Fibroblast of upper back skin (primary cell): Measurements from ENCODE around the gene STAB2.

Source experiments
- DNase-seq: peaks from one replicate; pipeline ENCODE4 v3.0.0-alpha.2; 2013

Gene STAB2

DNA sequence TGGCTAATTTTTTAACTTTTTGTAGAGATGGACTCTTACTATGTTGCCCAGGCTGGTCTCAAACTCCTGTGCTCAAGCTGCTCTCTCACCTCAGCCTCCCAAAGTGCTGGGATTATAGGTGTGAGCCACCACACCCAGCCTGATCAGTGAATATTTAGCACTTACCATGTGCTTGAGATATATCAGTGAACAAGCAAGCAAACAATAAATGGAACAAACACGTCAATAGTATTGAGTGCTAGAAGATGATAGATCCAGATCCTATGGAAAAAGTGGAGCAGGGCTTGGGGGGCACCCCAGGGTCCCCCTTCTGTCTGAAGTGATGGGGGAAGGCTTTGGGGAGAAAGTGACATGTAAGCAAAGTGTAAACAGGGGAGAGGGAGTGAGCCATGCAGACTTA is 170.2 kb downstream of the STAB2 start:
- DNase-seq: no peak

DNA sequence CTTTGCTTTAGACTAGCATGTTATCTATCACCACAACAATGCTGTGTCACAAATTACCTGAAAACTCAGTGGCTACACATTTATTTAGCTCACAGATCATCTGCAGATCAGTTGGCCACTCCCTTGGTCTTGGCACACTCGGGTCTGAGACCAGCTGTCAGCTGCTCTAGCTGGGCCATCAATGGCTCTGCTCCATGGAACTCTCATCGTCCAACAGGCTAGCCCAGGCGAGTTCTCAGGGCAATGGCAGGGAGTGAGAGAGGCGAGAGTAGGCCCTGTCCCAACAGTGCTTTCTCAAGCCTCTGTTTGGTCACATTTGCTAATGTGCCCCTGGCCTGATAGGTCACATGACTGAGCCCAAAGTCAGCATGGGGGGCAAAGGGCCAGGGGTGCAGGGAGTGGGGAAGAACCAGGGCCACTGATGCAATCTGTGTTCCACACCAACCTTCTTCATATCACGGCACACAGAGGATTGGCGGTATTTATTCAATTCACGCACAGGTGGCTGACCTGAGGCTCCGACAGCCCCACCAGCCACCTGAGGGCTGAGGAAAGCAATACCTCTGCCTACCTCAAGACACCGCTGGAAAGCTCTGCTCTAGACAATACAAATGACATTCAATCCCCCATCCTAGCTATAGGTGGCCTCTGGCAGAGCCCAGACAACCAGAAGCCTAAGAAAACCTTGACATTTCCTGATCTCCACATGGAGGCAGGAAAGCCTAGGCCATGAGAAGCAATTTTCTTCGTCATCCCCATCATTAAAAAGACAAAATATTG is 171.4 kb downstream of the STAB2 start:
- no peak for DNase-seq

DNA sequence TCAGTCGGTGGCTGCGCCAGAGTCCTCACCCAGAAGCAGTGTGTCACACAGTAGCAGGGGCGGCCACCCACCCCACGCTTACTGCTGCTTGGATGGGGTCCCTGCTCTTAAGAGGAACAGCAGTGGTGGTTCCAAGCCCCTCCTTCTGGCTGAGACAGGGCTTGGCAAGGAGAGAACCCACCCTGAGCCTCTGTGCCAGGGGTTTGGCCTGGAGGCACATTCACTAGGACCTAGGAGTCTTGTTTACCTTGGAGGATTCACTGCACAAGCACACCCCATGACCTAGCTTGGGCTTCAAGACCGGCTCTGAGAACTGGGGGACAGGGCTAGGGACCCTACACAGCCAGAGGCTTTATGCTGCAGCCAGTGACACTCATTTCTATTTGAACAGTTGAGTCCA is 175.4 kb downstream of the STAB2 start:
- no peak for DNase-seq

DNA sequence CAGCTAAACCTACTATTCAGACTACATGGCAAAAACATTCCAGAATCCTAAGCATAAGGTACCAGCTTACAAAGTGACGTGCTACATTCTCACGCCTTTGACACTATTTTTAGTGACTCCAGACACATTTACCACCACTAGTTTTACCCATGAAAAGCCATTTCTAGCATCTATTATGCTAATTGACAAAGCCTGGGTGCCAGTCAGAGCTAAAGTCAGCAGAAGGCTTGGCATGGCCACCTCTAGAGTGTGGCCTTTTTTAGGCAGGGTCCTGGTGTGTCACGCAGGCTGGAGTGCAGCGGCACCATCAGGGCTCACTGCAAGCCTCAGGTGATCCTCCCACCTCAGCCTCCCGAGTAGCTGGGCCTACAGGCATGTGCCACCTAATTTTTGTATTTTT is 178.2 kb downstream of the STAB2 start:
- no peak for DNase-seq

DNA sequence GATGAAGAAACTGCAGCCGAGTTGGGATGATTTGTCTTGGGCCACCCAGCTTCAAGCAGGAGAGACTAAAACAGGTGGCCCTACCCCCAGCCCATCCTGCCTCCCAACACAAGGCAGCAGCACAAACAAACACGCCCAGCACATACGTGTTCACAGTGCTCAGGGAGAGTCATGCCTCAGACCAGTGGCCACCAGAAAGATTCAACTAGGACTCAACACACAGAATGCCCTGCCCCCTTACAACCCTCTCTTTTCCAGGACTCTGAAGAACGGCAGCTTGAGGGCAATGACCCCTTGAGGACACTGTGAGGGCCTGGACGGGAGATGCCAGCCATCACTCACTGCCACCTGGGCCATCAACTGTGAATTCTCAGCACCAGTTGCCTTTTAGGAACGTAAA is 179.0 kb downstream of the STAB2 start:
- DNase-seq: no peak

DNA sequence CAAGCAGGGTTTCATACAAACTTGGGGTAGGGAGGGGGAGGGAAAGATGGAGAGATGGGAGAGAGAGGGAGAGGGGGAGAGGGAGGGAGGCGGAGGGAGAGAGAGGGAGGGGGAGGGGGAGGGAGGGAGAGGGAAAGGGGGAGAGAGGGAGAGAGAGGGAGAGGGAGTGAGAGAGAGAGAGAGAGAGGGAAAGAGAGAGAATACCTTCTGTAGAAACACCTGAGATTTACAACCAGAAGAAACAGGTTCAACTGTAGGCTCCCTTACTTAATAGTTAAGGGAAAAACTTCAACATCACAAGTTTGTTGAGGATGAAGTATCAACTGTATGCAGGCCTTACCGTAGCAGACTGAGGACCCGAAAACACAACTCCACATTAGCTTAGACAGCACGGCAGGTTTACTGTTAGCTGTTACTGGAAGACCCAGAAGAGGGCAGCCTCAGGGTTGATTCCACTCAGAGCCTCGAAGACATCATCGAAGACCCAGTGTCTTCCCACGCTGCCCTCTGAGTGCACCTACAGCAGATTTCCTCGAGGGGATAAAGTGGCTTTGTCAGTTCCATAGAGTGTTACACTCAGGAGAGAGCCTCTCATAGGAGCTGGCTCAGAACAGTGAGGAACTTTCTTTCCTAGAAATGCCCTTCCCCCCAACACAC is 181.5 kb downstream of the STAB2 start:
- no peak for DNase-seq

DNA sequence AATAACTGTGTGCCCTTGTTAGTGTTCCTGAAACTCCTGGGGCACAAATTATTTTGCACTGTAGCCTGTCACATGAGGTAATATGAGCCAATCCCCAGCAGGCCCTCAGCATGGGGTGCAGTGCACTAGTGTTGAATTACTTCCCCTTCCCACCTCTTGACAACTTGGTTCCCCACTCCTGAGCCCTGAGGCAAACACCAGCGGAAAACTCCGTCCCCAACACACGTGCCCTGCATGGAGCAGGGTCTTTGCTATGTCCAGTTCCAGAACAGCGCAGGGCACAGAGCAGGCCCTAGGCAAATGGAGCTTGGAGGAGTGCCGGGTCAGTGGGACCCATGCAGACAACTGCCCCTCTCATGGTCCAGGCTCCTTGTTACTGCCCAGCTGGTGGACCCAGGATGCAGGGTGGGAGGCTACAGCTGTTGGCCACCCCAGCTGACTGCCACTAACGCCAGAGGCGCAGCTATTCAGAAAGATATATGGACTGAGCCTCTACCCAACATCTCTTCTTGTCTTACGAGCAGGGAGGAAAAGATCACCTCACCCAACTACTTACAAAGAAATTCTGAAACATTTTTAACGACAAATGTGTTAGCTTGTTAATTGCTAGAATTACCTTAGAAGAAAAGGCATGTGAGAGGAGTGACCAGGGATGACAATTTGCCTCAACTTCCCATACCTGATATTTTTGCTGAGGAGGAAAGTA is 182.3 kb downstream of the STAB2 start:
- DNase-seq: no peak

DNA sequence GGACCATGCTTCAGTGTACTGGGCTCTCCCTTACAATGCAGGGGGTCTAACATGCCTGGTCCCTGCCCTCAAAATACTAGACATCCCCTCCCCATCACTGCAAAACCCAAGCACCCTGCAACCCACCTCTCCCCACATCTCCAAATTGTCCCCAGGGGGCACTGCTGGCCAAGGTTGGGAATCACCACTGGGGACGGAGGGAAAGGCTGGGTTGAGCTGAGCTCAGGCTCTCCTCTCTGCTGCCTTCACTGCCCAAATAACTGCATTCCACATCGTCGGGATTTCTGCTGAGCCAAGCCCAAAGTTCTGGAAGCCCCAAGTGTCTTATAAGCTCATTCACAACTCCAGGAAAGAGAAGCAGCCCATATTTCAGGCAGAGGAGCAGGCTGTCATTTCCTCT is 184.4 kb downstream of the STAB2 start:
- peak; percentile 56 for DNase-seq

DNA sequence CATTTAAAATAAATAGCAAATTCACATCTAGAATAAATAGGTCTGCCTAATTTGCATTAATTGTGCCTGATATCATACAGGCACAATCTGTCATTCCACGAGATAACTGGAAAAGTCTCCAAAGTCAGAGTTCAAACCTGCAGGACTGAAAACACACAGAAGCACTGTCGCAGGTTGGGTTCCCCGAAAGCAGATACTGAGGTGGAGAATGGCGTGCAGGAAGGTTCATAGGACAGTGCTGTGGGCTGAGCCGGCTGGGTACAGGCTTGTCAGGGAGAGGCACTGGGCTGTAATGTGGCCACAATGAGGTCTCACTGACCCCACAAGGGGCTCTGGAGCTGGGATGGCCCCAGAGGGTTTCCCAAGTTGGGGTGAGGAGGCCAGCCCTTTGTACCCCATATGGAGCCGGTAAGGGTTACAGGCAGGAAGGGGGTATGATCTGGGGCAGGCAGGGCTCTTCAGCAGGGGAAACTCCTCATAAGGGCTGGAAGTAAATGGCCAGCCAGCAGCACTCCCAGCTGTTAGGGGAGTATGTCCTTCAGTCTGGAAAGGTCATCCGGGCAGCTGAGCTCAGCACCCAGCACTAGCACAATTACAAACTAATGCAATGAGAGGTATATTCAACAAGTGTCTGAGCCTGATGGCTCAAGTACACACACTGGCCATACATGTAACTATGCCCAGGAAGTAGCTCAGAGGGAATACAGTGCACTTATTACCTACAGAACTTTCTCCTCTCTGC is 185.5 kb downstream of the STAB2 start:
- no peak for DNase-seq

DNA sequence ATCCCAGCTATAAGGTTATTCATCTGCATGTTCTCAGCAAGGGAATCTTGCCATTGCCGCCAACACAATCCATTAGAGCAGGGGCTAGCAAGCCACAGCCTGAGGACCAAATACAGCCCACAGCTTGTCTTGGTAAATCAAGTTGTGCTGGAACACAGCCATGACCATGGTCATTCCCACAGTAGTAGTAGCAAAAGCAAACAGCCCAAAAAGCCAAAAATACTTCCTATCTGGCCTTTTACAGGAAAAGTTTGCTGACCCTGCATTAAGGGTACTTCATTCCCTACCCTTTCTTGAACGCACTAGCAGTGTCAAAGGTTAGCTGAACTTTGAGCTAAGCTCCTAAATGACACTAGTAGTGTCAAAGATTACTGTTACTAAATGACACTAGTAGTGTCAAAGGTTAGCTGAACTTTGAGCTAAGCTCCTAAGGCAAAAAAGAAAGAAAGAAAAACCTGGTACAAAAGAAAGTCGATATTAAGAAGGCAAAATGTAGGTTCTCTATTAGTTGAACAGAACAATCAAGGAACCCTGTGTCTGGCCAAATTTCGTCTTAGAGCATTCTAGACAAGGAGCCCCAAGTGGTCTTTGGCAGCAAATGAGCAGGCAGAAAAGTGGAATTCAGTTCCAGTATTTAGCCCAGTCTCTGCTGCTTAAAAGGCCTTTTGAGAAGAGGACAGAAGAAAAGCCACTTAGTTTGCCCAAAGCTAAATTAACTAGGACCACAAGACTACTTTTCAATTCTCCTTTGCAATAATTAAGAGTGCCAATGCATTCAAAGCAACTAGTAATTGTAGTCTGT is 186.2 kb downstream of the STAB2 start:
- no peak for DNase-seq

DNA sequence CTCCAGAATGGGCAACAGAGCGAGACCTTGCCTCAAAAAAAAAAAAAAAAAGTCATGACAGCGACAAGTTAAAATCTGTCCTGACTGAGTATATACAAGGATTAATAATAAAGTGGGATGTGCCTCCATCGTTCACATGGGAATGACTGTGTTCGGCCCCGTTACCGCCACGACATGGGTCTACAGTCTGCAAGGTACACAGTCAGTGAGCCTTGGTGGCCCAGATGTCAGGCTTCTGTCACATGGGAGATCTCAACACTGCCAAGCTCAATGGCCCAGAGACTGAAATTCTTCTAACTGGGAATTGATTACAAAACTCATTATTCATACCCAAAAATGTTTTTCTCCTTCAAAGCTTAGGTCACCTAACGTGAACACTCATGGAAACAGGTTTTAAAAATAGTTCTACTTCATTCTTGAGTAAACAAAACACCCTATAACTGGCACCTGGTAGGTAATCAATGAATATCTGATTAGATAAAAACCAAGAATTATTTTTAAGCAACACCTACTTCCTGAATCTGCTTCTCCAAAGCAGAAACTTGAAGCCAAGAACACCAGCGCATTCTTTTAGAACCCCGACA is 188.0 kb downstream of the STAB2 start:
- DNase-seq: no peak

DNA sequence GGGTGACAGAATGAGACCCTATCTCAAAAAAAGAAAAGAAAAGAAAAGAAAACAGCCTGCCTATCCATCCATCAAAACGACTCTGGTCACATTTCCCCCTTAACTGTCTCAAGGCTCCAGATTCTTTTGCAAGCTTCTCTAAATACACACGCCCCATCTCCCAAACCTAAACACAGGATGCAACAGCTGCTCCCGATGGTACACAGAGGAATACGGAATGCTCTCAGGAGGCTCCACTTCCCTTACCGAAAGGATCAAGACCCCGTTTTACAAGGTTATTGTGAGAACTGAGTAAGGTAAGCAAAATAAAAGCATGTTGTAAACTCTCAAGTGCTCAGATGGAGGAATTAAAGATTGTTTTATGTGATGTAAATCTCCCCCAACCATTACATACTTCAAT is 191.7 kb downstream of the STAB2 start:
- DNase-seq: no peak

DNA sequence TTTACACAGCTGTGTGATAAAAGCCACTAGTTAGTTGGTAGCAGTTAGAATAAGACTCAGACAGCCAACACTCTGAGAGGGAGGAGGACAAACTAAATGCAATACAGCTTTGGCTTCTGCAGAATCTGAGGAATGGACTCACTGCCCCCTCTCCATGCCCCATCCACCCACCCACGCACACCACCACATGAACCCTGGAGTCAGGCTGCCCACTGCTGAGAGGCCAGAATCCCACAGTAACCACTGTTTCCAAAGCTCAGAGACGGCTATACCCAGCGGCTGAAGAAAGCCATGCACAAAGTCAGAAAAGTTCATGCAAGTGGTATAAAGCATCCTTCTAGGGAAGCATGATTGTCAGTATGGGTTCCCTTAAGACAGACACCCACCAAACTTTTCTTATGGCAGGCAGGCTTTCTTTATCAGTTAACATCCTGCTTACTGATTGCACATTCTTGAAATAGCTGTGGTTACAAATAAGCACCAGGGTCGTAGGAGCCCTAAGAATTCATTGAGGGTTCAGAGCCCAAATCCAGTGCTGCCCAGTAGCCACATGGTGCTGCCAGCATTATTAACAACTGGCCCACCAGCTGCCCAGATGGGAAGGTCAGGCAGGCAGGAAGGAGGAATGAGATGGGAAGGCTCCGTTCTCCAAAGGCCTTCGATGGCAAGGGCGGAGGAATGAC is 192.5 kb downstream of the STAB2 start:
- no peak for DNase-seq

DNA sequence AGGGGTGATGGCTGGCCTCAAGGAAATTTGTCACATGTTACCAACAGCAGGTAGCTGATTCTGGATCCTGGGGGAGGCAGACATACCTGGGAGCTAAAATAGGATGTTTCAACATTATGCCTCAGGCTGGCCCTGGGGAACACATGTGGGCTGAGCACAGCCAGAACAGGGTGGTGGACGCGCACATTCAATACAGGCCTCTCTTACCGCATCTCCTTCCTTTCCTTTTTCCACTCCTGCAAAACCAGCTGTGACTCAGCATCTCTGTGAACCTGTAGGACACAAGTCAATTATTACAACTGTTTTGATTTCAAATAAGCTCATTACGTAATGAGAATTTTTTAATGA is 193.0 kb downstream of the STAB2 start:
- DNase-seq: no peak

DNA sequence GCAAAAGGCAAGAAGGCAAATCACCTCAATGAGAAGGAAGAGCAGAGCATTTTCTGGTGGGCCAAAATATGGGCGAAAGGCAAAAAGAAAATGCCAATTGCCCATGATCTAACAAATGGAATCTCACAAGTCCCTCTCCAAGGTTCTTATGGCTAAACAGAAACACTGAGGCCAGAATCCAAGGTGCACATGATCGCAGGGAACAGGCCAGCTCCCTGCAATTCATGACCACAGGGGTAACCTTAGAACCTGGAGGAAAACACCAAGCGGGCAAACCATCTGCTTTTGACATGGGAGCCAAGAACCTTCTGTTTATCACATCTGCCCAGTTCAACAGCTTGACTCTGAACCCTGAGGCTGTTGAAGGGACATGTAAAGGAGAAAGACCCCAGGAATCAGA is 193.9 kb downstream of the STAB2 start:
- no peak for DNase-seq

DNA sequence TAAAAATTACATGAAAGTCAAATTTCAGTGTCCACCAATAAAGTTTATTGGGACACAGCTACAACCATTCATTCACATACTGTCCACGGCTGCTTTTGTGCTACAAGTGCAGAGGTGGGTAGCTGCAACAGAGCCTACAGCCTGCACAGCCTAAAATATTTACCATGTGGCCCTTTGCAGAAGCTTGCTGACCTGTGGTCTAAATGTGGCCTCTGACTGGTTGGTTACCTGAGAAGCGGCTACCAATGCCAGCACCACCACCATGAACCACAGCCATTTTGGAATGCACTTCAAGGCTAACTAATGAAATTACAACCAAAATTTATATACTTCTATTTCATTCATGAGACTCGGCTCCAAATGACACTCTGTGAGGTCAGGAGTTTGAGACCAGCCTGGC is 195.3 kb downstream of the STAB2 start:
- DNase-seq: no peak

DNA sequence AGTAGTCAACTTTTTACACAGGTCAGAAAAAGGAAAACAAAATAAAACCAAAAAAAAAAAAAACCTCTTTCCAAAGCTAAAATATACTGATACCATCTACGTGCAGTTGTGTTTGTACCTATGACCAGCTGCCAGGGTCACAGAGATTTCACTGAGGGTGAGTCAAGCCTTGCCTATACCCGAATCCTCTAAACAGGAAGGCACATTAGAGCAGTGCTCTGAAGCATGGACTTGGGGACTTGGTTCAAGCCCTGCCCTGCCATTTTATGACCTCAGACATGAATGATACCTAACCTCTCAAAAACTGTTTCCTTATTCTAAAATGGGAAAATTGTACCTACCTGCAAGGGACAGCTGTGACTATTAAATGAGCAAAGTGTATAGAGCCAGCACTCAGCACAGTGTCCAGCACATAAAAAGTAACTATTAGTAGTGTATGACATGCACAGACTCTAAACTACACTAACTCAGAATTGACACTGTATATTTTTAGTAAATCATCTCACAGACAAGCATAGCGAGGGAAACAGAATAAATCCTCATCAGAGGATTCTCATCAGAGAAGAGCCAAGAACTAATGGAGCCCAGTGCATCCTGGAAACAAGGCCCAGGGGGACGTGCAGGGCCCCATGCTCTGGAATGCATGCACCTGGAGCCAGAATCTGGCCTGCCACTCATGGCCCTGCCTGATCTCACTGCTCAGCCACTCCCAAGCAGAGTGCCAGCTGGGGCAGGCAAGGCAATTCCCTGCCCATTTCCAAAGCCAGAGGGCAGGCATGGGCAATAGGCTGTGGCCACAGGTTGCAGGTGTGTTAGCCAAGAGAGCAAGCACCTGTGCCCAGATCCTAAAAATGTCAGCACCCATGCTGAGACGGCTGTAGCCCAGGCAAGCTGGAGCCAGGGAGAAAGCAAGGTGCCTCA is 196.9 kb downstream of the STAB2 start:
- no peak for DNase-seq

DNA sequence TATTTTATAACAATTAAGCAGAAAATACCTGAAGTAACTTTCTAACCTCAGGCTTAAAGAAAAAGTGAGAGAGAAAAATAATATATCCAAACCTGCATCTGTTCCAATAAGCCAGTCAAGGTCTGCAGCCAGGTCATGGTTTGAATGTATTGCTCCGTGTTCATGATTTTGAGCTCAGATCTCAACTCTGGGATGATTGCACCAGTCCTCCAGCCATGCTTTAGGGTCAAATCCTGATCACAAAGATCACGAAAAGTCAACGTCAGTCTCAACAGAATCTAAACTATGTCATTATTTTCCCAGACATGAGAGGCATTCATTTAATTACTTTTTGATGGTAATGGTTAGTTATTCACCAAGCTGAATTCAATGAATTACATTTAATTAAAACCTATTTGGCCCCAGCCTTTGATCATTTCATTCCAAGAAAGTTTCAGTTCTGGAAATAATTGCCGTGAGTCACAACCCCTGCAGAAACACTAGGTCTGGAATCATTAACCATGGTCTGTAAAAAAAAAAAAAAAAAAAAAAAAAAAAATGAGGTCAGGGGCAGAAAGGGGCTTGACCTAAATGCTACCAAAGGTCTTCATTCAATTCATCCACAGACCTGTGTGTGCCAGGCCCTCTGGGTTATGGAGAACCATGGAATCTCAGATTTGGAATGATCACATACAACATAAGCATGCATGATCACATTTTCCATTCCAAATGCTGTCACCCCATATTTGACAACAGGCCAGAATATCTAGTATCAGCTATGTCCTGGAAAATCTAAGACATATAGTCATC is 198.4 kb downstream of the STAB2 start:
- peak; percentile 17 for DNase-seq

DNA sequence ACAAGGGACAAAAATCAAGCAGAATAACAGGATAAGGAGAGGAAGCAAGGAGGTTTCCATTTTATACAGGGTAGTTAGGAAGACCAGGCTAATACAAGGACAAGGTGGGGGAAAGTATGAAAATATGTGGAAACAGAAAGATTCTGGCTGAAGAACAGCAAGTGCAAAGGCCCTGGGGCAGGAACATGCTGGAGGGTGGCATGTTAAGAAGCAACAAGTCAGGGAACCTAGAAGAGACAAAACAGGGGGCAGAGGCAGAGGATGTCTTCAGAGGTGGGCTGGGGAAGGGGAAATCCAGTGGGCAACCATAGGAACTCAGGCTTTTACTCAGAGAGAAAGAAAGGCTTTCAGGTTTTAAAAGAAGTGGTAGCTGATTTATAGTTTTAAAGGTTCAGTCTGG is 199.1 kb downstream of the STAB2 start:
- DNase-seq: no peak
